Mammary epithelial cell (primary cell): ENCODE results near the gene RIT1.

ENCODE experiments used
- CTCF ChIP-seq, 2 donors: IDR thresholded peaks in 1 of 2; conservative IDR thresholded peaks in 1 of 2; 2 replicates each; pipeline ENCODE4 v1.5.1; 2011 to 2012; ENCODE audit warnings: inconsistent platforms in 2 of 2, low read length in 2 of 2, mild to moderate bottlenecking in 2 of 2, control low read depth in 1 of 2, low read depth in 1 of 2; ENCODE audit not compliant: insufficient read depth in 1 of 2; ENCODE audit errors: extremely low read depth in 1 of 2
- EZH2 ChIP-seq: IDR thresholded peaks from 2 replicates; pipeline ENCODE4 v1.6.1; 2012; ENCODE audit warnings: low read length, inconsistent platforms, borderline replicate concordance

- TF ChIP-seq CTCF (conservative IDR thresholded peaks at IDR 0.05 in 1 of 2, IDR thresholded peaks at IDR 0.05 in 1 of 2; ENCODE audit: extremely low read depth in 1 of 2, insufficient read depth in 1 of 2, low read depth in 1 of 2, low read length in 2 of 2) (peak; percentile 78 to 84), EZH2 (no peak)
Measured at GRCh38 chr1:155938220-155938627, 27.1 kb upstream of the RIT1 start.
